GM12864 (cell line): ENCODE measurements around the gene RSPH6A.
A peak's percentile ranks its signal among the peaks of the same experiment; 100 is the strongest.

Source experiments
- DNase-seq: peaks from one replicate; pipeline ENCODE4 v3.0.0-alpha.2; 2011; ENCODE audit warnings: low read depth
- H3K4me3 ChIP-seq: 2 replicates; pipeline ENCODE4 v1.5.1; 2011; ENCODE audit warnings: mild to moderate bottlenecking, low read depth, low read length, control low read depth
- TF ChIP-seq, protein P1 (sequence below): IDR thresholded peaks from 2 replicates; pipeline ENCODE4 v1.5.1; 2011; ENCODE audit warnings: low read depth, mild to moderate bottlenecking, moderate library complexity, low read length, control low read depth, inconsistent platforms; ENCODE audit errors: missing control alignments

Gene RSPH6A

GRCh38 chr19:45814851-45815480 lies at the start of gene RSPH6A:
RSPH6A (minus strand) TSS chr19:45815308; CDS start chr19:45815176, 132 bp downstream.
- no peak within 1 kb of the TSS for H3K4me3 ChIP-seq

GRCh38 chr19:45864629-45865082 lies 49.5 kb upstream of the RSPH6A start:
- H3K4me3 ChIP-seq = no peak overlapping the region
- DNase-seq = no peak
- TF ChIP-seq, protein P1, sequence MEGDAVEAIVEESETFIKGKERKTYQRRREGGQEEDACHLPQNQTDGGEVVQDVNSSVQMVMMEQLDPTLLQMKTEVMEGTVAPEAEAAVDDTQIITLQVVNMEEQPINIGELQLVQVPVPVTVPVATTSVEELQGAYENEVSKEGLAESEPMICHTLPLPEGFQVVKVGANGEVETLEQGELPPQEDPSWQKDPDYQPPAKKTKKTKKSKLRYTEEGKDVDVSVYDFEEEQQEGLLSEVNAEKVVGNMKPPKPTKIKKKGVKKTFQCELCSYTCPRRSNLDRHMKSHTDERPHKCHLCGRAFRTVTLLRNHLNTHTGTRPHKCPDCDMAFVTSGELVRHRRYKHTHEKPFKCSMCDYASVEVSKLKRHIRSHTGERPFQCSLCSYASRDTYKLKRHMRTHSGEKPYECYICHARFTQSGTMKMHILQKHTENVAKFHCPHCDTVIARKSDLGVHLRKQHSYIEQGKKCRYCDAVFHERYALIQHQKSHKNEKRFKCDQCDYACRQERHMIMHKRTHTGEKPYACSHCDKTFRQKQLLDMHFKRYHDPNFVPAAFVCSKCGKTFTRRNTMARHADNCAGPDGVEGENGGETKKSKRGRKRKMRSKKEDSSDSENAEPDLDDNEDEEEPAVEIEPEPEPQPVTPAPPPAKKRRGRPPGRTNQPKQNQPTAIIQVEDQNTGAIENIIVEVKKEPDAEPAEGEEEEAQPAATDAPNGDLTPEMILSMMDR = no peak

More at GRCh38 chr19:45814851-45815480, at the start of gene RSPH6A:
- TF ChIP-seq, protein P1 = no peak
- no peak for DNase-seq

DNA sequence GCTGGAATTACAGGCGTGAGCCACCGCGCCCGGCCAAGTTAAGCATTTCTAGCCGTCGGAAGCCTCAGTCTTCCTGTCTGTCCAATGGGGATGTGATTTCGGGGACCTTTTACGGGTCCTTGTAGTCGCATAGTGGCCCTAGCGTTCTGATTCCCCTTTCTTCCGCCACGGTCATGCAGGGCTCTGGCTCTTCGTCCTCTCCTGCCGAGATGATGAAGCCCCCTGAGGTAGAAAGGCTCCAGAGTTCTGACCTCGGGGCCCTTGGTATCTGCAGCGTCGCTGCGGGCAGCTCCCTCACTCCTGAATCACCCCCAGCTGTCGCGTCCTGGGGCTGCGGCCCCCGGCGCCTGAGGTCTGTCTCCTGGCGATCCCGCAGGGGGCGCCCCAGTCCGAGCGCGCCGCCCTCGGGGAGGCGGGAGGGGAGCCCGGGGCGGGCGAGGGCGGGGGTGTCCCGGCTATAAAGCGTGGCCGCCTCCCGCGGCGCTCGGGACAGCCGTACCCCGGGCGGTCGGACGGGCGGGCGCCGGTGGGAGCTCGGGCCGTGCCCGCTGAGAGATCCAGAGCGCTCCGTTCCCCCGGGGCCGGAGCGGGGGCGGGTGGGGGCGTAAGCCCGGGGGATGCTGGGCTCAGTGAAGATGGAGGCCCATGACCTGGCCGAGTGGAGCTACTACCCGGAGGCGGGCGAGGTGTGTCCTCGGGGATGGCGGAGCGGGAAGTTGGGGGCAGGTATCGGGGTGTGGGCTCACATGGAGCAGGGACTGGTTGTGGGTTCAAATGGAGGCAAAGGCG lies 48.9 kb upstream of the RSPH6A start, which contains the start of gene FOXA3:
Gene FOXA3, plus strand, starts transcription at position 487 of the 789 bp plus-strand sequence. Its CDS starts 131 bp downstream, at position 618.
- H3K4me3 ChIP-seq = peak within 1 kb of the TSS; percentile 99
- no peak for DNase-seq
- TF ChIP-seq, protein P1 = peak; percentile 58

- H3K4me3 ChIP-seq = peak overlapping the region; percentile 99
- DNase-seq = no peak
- TF ChIP-seq, protein P1 = no peak
These were observed 48.3 kb upstream of the RSPH6A start for GRCh38 chr19:45863335-45863839.

- peak within 1 kb of the TSS; percentile 99 for H3K4me3 ChIP-seq
- peak; percentile 96 for DNase-seq
- TF ChIP-seq, protein P1 = no peak
These were observed 47.6 kb upstream of the RSPH6A start, which contains the start of gene SYMPK for GRCh38 chr19:45862564-45863334. SYMPK (minus strand) TSS chr19:45863147; CDS start chr19:45854495, 8,652 bp downstream.

DNA sequence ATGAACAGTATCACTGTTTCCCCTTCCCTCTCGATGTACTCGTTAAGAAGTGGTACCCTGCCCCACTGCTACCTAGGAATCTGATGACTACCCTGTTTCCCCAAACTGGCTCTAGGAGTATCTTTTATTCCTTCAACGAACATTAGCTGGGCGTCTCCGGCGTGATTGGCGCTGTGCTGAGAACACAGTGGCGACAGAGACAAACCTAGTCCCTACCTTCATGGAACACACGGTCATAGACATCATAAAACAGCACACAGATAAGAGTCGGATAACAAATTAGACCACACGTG lies 47.1 kb upstream of the RSPH6A start:
- TF ChIP-seq, protein P1 = no peak
- peak overlapping the region; percentile 99 for H3K4me3 ChIP-seq
- no peak for DNase-seq
